PC-9 (cell line): ENCODE results near the gene CPA4. TPM values are rescaled to one million over a fixed set of nuclear protein-coding genes. Genes with fewer than 3 reads are reported as not detected.

Source experiments
- BruUV-seq: library from RNA; stranded (reverse); fragments of 400-500 nt; replicated peaks from 2 replicates; lab custom pipeline; 2021; lab: Mats Ljungman, UMichigan
- CTCF ChIA-PET: fragments of 300-600 bp; sonication (Branson Sonifier 250); formaldehyde crosslinking; loops from one replicate; lab custom pipeline; 2022; ENCODE audit warnings: antibody characterized with exemption; lab: Charles Lee
- POLR2A ChIA-PET: fragments of 300-600 bp; sonication (Branson Sonifier 250); formaldehyde crosslinking; loops from one replicate; lab custom pipeline; 2022; ENCODE audit warnings: antibody characterized with exemption; ENCODE audit not compliant: unreplicated experiment; lab: Charles Lee
- DNase-seq, 2 experiments: peaks; one replicate each; pipeline versions ENCODE4 v3.0.0 to v3.0.0-alpha.2; 2015 to 2022; ENCODE audit warnings: mixed read lengths in 1 of 2
- H2AFZ ChIP-seq: fragments of 200-600 bp; sonication (generic); 2 replicates; pipeline ENCODE4 v1.8.1; 2017; ENCODE audit warnings: antibody characterized with exemption
- H3F3A ChIP-seq: fragments of 200-600 bp; sonication (generic); 2 replicates; pipeline ENCODE4 v1.8.1; 2017; ENCODE audit warnings: antibody characterized with exemption, mild to moderate bottlenecking, low read depth; ENCODE audit not compliant: insufficient read depth
- H3K27ac ChIP-seq: fragments of 200-600 bp; sonication (generic); 2 replicates; pipeline ENCODE4 v1.6.1; 2016; ENCODE audit warnings: mixed run types
- H3K27me3 ChIP-seq: fragments of 200-600 bp; sonication (generic); 2 replicates; pipeline ENCODE4 v1.6.1; 2016; ENCODE audit warnings: low read depth, mixed run types; ENCODE audit not compliant: insufficient read depth
- H3K36me3 ChIP-seq: fragments of 200-600 bp; sonication (generic); 2 replicates; pipeline ENCODE4 v1.6.1; 2016; ENCODE audit warnings: low read depth, mixed run types
- H3K4me1 ChIP-seq: fragments of 200-600 bp; sonication (generic); replicated peaks from 2 replicates; pipeline ENCODE4 v1.6.1; 2016; ENCODE audit warnings: mixed run types; ENCODE audit not compliant: insufficient read depth
- H3K4me2 ChIP-seq: fragments of 200-600 bp; sonication (generic); 2 replicates; pipeline ENCODE4 v1.6.1; 2017; ENCODE audit warnings: mixed run types
- H3K4me3 ChIP-seq: fragments of 200-600 bp; sonication (generic); 2 replicates; pipeline ENCODE4 v1.6.1; 2016; ENCODE audit warnings: mixed run types
- H3K79me2 ChIP-seq: fragments of 200-600 bp; sonication (generic); 2 replicates; pipeline ENCODE4 v1.6.1; 2017; ENCODE audit warnings: low read depth, mixed run types
- H3K9me2 ChIP-seq: fragments of 200-600 bp; sonication (generic); 2 replicates; pipeline ENCODE4 v1.8.1; 2017; ENCODE audit warnings: mild to moderate bottlenecking; ENCODE audit not compliant: insufficient read depth
- H3K9me3 ChIP-seq: fragments of 200-600 bp; sonication (generic); 2 replicates; pipeline ENCODE4 v1.8.1; 2016; ENCODE audit warnings: low read depth; ENCODE audit not compliant: insufficient read depth
- H4K20me1 ChIP-seq: fragments of 200-600 bp; sonication (generic); 2 replicates; pipeline ENCODE4 v1.8.1; 2017; ENCODE audit not compliant: insufficient read depth
- CTCF ChIP-seq: fragments of 200-600 bp; sonication (generic); conservative IDR thresholded peaks from 2 replicates; pipeline ENCODE4 v1.6.1; 2017; ENCODE audit warnings: mixed run types, antibody characterized with exemption, mild to moderate bottlenecking, moderate library complexity
- EZH2 ChIP-seq: fragments of 200-600 bp; sonication (generic); IDR thresholded peaks from 2 replicates; pipeline ENCODE4 v1.8.0; 2017; ENCODE audit warnings: antibody characterized with exemption, low read depth
- intact Hi-C: fragments of 100-400 bp; cut with micrococcal nuclease; formaldehyde crosslinking; loops from one replicate; pipeline ENCODE4 v1.10.0; 2022; ENCODE audit not compliant: unreplicated experiment
- total RNA-seq: library from RNA; stranded (reverse); gene quantifications from 2 replicates; pipeline ENCODE4 v1.2.3, GENCODE V29; 2021

The CPA4 gene
- total RNA-seq, 1 experiment from 2014 or later = 9.8 TPM

- intact Hi-C loops = no loop called here
- H2AFZ ChIP-seq = no peak overlapping the region
Measured at GRCh38 chr7:130270947-130271800, 21.8 kb upstream of the CPA4 start.

DNA sequence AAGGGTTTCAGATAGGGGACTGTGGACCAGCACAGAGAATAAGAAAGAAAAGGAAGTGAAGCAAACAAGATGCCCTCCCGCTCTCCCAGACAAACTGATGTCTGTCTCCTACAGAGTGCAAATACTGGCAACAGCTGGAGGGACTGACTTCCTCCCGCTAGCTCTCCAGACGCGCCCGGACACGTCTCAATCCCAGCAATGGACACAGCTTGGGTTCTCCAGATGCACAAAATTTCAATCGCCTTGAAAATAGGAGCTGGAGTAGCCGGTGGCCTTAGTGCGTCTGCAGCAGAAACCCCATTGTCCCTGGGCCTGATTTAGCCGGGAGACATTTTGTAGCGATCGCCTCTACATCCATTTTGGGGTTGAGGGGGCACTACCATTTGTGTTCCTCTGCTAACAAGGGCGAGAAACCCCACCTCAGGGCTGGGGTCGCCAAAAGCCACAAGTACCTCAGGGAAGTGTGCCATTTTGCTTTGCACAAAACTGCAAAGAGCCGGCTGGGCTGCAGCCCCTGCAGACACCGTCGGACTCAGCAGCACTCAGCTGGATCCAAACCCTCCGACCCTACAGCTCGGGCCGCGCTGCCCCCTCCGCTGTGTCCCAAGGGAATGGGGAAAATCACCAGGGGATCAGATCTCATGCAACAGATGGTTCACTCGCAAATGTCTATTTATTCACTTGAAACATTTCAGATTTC lies 20.4 kb upstream of the CPA4 start:
- no peak overlapping the region for H3K27ac ChIP-seq
- H3K4me2 ChIP-seq = no peak overlapping the region
- H3K4me1 ChIP-seq = peaks cover 30% of the 10 kb centered on the region
- no peaks in the 10 kb centered on the region for H3K27me3 ChIP-seq
- BruUV-seq = no TSS peak
- no peak for DNase-seq
- no peaks in the 10 kb centered on the region for H3K9me2 ChIP-seq
- peaks cover 22% of the 10 kb centered on the region for H3F3A ChIP-seq
- CTCF ChIA-PET = no interaction called here
- POLR2A ChIA-PET = interaction anchor here (0.7 kb wide), 1 partner anchor 140 kb away, joined by 4 read pairs; no protein-coding TSS in a partner anchor
- H3K36me3 ChIP-seq = no peaks in the 10 kb centered on the region
- TF ChIP-seq CTCF = no peak
- H3K4me3 ChIP-seq = no peak overlapping the region
- no peaks in the 10 kb centered on the region for H4K20me1 ChIP-seq
- no peaks in the 10 kb centered on the region for H3K79me2 ChIP-seq
- H2AFZ ChIP-seq = no peak overlapping the region
- no peaks in the 10 kb centered on the region for H3K9me3 ChIP-seq
- intact Hi-C loops = no loop called here

More at GRCh38 chr7:130270947-130271800, 21.8 kb upstream of the CPA4 start:
- no peak for DNase-seq
- no peak overlapping the region for H3K4me3 ChIP-seq
- no peaks in the 10 kb centered on the region for H3K9me3 ChIP-seq
- BruUV-seq = no TSS peak
- ChIA-PET CTCF (no interaction called here), POLR2A (no interaction called here)
- peaks cover 14% of the 10 kb centered on the region for H3F3A ChIP-seq
- no peaks in the 10 kb centered on the region for H3K36me3 ChIP-seq
- TF ChIP-seq EZH2 (no peak), CTCF (no peak)
- no peaks in the 10 kb centered on the region for H3K9me2 ChIP-seq
- no peak overlapping the region for H3K4me2 ChIP-seq
- no peaks in the 10 kb centered on the region for H3K27me3 ChIP-seq
- no peaks in the 10 kb centered on the region for H3K79me2 ChIP-seq
- H4K20me1 ChIP-seq = no peaks in the 10 kb centered on the region
- no peak overlapping the region for H3K27ac ChIP-seq
- peaks cover 24% of the 10 kb centered on the region for H3K4me1 ChIP-seq

- H3K4me1 ChIP-seq = peaks cover 37% of the 10 kb centered on the region
- no peak overlapping the region for H3K4me2 ChIP-seq
Measured at GRCh38 chr7:130273081-130273932, 19.7 kb upstream of the CPA4 start.

More at GRCh38 chr7:130273081-130273932, 19.7 kb upstream of the CPA4 start:
- no peaks in the 10 kb centered on the region for H3K9me3 ChIP-seq
- no peaks in the 10 kb centered on the region for H3K79me2 ChIP-seq
- ChIA-PET CTCF (no interaction called here), POLR2A (no interaction called here)
- BruUV-seq = no TSS peak
- no peaks in the 10 kb centered on the region for H4K20me1 ChIP-seq
- no peak overlapping the region for H2AFZ ChIP-seq
- DNase-seq = no peak
- peaks cover 22% of the 10 kb centered on the region for H3F3A ChIP-seq
- TF ChIP-seq EZH2 = no peak
- TF ChIP-seq CTCF = no peak
- intact Hi-C loops = no loop called here
- H3K27me3 ChIP-seq = no peaks in the 10 kb centered on the region
- H3K27ac ChIP-seq = no peak overlapping the region
- H3K9me2 ChIP-seq = no peaks in the 10 kb centered on the region
- no peak overlapping the region for H3K4me3 ChIP-seq
- no peaks in the 10 kb centered on the region for H3K36me3 ChIP-seq
